CD4-positive, CD25-positive, alpha-beta regulatory T cell (primary cell): ENCODE results near the gene MYH9. TPM values are rescaled to one million over a fixed set of nuclear protein-coding genes. Genes with fewer than 3 reads are reported as not detected.

Experiments
- ATAC-seq, 2 donors: fragments of 150-1000 bp; cut with Tn5 transposase; one replicate each; pipeline ENCODE4 v1.10.0; 2021; ENCODE audit warnings: low read depth in 2 of 2, moderate number of reproducible peaks in 2 of 2, moderate library complexity in 1 of 2
- DNase-seq, 3 donors: peaks; one replicate each; pipeline versions ENCODE4 v3.0.0 to v3.0.0-alpha.2; 2012 to 2022; ENCODE audit warnings: mixed read lengths in 1 of 3
- H3K27ac ChIP-seq: one replicate; pipeline ENCODE4 v1.7.0; 2013; ENCODE audit warnings: mild to moderate bottlenecking, low read length; ENCODE audit not compliant: insufficient read depth, poor library complexity, severe bottlenecking
- H3K27me3 ChIP-seq: one replicate; pipeline ENCODE4 v1.7.0; 2013; ENCODE audit warnings: low read length; ENCODE audit not compliant: control insufficient read depth, insufficient read depth
- H3K36me3 ChIP-seq: one replicate; pipeline ENCODE4 v1.7.0; 2013; ENCODE audit warnings: mild to moderate bottlenecking, low read length, moderate library complexity; ENCODE audit not compliant: control insufficient read depth, insufficient read depth
- H3K4me1 ChIP-seq: 2 replicates; pipeline ENCODE4 v1.7.0; 2013; ENCODE audit warnings: mild to moderate bottlenecking, low read length; ENCODE audit not compliant: insufficient read depth, control insufficient read depth, poor library complexity, severe bottlenecking
- H3K4me3 ChIP-seq: one replicate; pipeline ENCODE4 v1.7.0; 2013; ENCODE audit warnings: low read depth, mild to moderate bottlenecking, low read length, moderate library complexity
- H3K9me3 ChIP-seq, 2 experiments: 1 replicate in 1 of 2; 2 replicates in 1 of 2; pipeline ENCODE4 v1.7.0; 2013; ENCODE audit warnings: low read length in 2 of 2, mild to moderate bottlenecking in 1 of 2, moderate library complexity in 1 of 2; ENCODE audit not compliant: control insufficient read depth in 2 of 2
- H3K27ac Mint-ChIP-seq, 3 donors: one replicate each; pipeline ENCODE4 v1.8.0; 2020 to 2022; ENCODE audit warnings: mild to moderate bottlenecking in 3 of 3, mixed read lengths in 3 of 3, moderate library complexity in 2 of 3
- H3K27me3 Mint-ChIP-seq: one replicate; pipeline ENCODE4 v1.8.0; 2022; ENCODE audit warnings: mild to moderate bottlenecking, mixed read lengths
- H3K36me3 Mint-ChIP-seq: one replicate; pipeline ENCODE4 v1.8.0; 2020; ENCODE audit warnings: mixed read lengths
- H3K4me1 Mint-ChIP-seq, 4 donors: one replicate each; pipeline ENCODE4 v1.8.0; 2020 to 2022; ENCODE audit warnings: mixed read lengths in 4 of 4, mild to moderate bottlenecking in 1 of 4
- H3K4me3 Mint-ChIP-seq, 4 donors: one replicate each; pipeline ENCODE4 v1.8.0; 2020 to 2022; ENCODE audit warnings: mild to moderate bottlenecking in 4 of 4, mixed read lengths in 4 of 4, moderate library complexity in 3 of 4
- H3K9me3 Mint-ChIP-seq, 7 donors: one replicate each; pipeline ENCODE4 v1.8.0; 2020 to 2022; ENCODE audit warnings: mixed read lengths in 7 of 7, mild to moderate bottlenecking in 3 of 7, moderate library complexity in 2 of 7
- polyA plus RNA-seq, 4 donors: library from polyadenylated mRNA; unstranded; fragments of 300-500 nt; fragmentation: Illumina TruSeq; gene quantifications; one replicate each; pipeline ENCODE4 v1.2.3, GENCODE V29; 2021
- total RNA-seq: library from RNA; stranded (reverse); gene quantifications from one replicate; pipeline ENCODE4 v1.2.3, GENCODE V29; 2022

MYH9 gene
- total and polyA plus RNA-seq, 5 donors from 2014 or later = 80.0 to 1,341 (median 98.1) TPM

DNA sequence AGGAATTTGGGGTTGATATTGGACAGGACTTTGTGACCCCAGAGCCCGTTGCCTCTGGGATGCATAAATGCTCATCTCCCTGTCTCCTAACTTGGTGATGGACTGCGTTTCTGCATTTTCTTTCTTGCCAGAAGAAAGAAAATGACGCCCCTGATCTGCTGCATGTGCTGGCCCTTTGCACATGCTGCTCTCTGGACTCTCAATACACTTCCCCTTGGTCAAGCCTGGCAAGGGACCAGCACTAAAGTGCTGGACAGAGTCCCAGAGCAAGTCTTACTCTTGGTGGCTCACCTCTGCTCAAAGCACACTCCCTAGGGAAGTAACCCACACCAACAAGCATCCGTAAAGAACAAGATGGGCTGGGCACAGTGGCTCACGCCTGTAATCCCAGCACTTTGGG is 40.7 kb downstream of the MYH9 start:
- no peak overlapping the region for H3K4me3 Mint-ChIP-seq
- H3K27me3 ChIP-seq = no peaks in the 10 kb centered on the region
- peaks cover 60% of the 10 kb centered on the region for H3K36me3 ChIP-seq
- peaks cover 28% of the 10 kb centered on the region for H3K36me3 Mint-ChIP-seq
- peaks cover 14 to 90% (median 62%) of the 10 kb centered on the region in 4 donors for H3K4me1 Mint-ChIP-seq
- no peak for ATAC-seq
- DNase-seq = no peak
- peak overlapping the region; percentile 43 to 80 (median 75) for H3K27ac Mint-ChIP-seq
- H3K9me3 ChIP-seq = no peaks in the 10 kb centered on the region
- H3K9me3 Mint-ChIP-seq = no peaks in the 10 kb centered on the region
- H3K27ac ChIP-seq = peak overlapping the region; percentile 63
- no peaks in the 10 kb centered on the region for H3K27me3 Mint-ChIP-seq
- H3K4me1 ChIP-seq = peaks cover 87% of the 10 kb centered on the region
- H3K4me3 ChIP-seq = no peak overlapping the region

GRCh38 chr22:36344106-36344827 is 43.5 kb downstream of the MYH9 start:
- ATAC-seq = peak; percentile 19 to 21
- peak overlapping the region in 3 of 4 donors; percentile 30 to 76 (median 69) for H3K4me3 Mint-ChIP-seq
- peak overlapping the region; percentile 90 to 92 (median 91) for H3K27ac Mint-ChIP-seq
- H3K27me3 Mint-ChIP-seq = no peaks in the 10 kb centered on the region
- H3K27me3 ChIP-seq = no peaks in the 10 kb centered on the region
- peaks cover 48% of the 10 kb centered on the region for H3K36me3 Mint-ChIP-seq
- DNase-seq = no peak
- H3K36me3 ChIP-seq = peaks cover 88% of the 10 kb centered on the region
- peaks cover 74% of the 10 kb centered on the region for H3K4me1 ChIP-seq
- peaks cover 20 to 89% (median 64%) of the 10 kb centered on the region in 4 donors for H3K4me1 Mint-ChIP-seq
- no peaks in the 10 kb centered on the region for H3K9me3 ChIP-seq
- no peaks in the 10 kb centered on the region for H3K9me3 Mint-ChIP-seq
- peak overlapping the region; percentile 57 for H3K27ac ChIP-seq
- no peak overlapping the region for H3K4me3 ChIP-seq

DNA sequence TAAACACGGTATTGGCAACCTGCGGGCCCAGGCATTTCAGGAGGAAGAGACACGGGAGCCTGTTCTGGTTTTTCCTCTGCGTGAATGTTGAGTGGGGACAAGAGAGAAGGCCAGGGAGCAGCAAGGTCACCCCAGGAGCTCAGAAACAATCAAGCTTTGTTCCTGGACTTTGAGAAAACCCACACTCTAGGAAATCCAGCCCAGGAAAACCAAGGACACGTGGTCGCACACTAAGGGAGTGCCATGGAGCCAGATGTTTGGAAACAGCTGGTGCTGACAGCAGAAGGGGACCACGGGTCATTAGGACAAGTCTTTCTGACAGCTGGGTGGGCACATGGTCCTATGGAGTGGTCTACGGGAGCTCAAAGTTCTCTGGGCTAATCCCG is 44.1 kb downstream of the MYH9 start:
- ATAC-seq (no peak), DNase-seq (no peak)
- Mint-ChIP-seq H3K9me3 (no peaks in the 10 kb centered on the region), H3K36me3 (peaks cover 47% of the 10 kb centered on the region), H3K27me3 (no peaks in the 10 kb centered on the region), H3K27ac (peak overlapping the region; percentile 90 to 92 (median 91)), H3K4me3 (peak overlapping the region in 1 of 4 donors; percentile 29), H3K4me1 (peaks cover 21 to 89% (median 65%) of the 10 kb centered on the region in 4 donors)
- Histone ChIP-seq H3K27ac (peak overlapping the region; percentile 57), H3K9me3 (no peaks in the 10 kb centered on the region), H3K36me3 (peaks cover 88% of the 10 kb centered on the region), H3K4me3 (no peak overlapping the region), H3K4me1 (peaks cover 74% of the 10 kb centered on the region), H3K27me3 (no peaks in the 10 kb centered on the region)

DNA sequence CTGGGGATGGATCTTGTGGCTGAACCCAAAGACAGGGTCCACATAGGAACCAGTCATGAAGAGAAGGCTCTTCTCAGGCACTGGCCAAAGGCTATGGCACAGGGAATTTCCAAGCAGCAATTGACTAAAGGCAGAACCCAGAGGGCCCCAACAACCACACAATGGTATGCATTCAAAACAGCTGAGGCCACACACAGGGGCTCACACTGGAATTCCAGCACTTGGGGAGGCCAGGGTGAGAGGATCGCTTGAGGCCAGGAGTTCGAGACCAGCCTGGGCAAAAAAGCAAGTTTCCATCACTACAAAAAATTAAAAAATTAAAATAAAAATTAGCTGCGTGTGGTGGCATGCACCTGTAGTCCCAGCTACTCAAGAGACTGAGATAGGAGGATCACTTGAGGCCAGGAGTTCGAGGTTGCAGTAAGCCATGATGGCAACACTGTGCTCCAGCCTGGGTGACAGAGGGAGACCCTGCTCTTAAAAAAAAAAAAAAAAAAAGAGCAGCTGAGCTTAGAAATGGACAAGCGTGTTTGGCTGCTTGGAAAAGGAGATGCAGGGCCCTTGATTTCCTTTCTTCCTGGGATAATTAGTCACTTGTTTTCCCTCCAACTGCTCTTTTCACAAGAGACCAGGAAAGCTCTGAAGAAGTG is 44.6 kb downstream of the MYH9 start:
- Histone ChIP-seq H3K9me3 (no peaks in the 10 kb centered on the region), H3K27ac (peak overlapping the region; percentile 60), H3K4me3 (no peak overlapping the region), H3K4me1 (peaks cover 75% of the 10 kb centered on the region), H3K27me3 (no peaks in the 10 kb centered on the region), H3K36me3 (peaks cover 85% of the 10 kb centered on the region)
- no peaks in the 10 kb centered on the region for H3K9me3 Mint-ChIP-seq
- peak overlapping the region; percentile 85 to 92 (median 92) for H3K27ac Mint-ChIP-seq
- ATAC-seq (no peak), DNase-seq (no peak)
- H3K4me3 Mint-ChIP-seq = peak overlapping the region in 1 of 4 donors; percentile 35
- H3K4me1 Mint-ChIP-seq = peaks cover 21 to 92% (median 65%) of the 10 kb centered on the region in 4 donors
- H3K27me3 Mint-ChIP-seq = no peaks in the 10 kb centered on the region
- H3K36me3 Mint-ChIP-seq = peaks cover 46% of the 10 kb centered on the region

DNA sequence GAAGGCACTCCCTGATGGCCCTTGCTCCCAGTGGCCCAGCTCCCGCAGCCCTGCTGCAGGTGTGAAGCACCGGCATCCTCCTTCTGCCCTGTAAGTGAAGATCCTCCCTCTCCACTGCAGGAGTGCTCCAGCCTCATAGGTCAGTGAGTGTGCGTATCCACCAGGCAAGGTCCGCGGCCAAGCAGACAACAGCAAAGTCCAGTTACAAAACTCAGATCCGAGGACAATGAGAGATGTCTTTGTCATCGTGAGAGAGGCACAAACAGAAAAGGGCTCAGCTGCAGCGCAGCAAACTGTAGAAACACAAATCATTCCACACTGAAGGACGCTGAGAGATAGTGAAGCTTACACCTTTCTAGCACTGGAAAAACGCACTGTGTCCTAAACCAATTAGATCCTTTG is 46.1 kb downstream of the MYH9 start:
- H3K27me3 ChIP-seq = no peaks in the 10 kb centered on the region
- no peak overlapping the region for H3K4me3 ChIP-seq
- Mint-ChIP-seq H3K4me1 (peaks cover 31 to 95% (median 68%) of the 10 kb centered on the region in 4 donors), H3K9me3 (no peaks in the 10 kb centered on the region), H3K4me3 (no peak overlapping the region), H3K36me3 (peaks cover 52% of the 10 kb centered on the region), H3K27me3 (no peaks in the 10 kb centered on the region), H3K27ac (peak overlapping the region; percentile 6 to 92 (median 89))
- peaks cover 81% of the 10 kb centered on the region for H3K4me1 ChIP-seq
- ATAC-seq (no peak), DNase-seq (no peak)
- peak overlapping the region; percentile 60 for H3K27ac ChIP-seq
- no peaks in the 10 kb centered on the region for H3K9me3 ChIP-seq
- peaks cover 91% of the 10 kb centered on the region for H3K36me3 ChIP-seq

DNA sequence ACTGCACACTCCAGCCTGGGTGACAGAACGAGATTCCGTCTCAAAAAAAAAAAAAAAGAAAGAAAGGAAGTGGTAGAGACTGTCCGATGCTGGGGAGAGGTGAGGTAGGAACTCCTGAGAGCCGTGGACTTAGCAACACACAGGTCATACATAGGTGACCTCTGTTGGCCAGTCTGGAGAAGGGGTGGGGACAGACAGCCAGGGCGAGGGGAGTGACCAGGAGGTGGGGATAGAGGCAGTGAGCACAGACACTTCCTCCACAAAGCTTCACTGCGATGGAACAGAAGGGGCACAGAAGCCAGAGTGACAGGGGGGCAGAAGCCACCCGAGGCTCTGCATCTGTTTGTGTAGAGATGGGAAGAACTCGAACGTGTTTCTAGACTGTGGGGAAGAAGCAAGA is 47.1 kb downstream of the MYH9 start:
- ATAC-seq = no peak
- H3K4me1 Mint-ChIP-seq = peaks cover 31 to 96% (median 73%) of the 10 kb centered on the region in 4 donors
- peaks cover 94% of the 10 kb centered on the region for H3K36me3 ChIP-seq
- no peaks in the 10 kb centered on the region for H3K27me3 Mint-ChIP-seq
- peak overlapping the region; percentile 61 to 69 (median 65) for H3K4me3 Mint-ChIP-seq
- no peak overlapping the region for H3K4me3 ChIP-seq
- no peak for DNase-seq
- no peaks in the 10 kb centered on the region for H3K27me3 ChIP-seq
- H3K9me3 Mint-ChIP-seq = no peaks in the 10 kb centered on the region
- H3K27ac Mint-ChIP-seq = peak overlapping the region; percentile 80 to 92 (median 87)
- H3K9me3 ChIP-seq = no peaks in the 10 kb centered on the region
- peaks cover 56% of the 10 kb centered on the region for H3K36me3 Mint-ChIP-seq
- peaks cover 81% of the 10 kb centered on the region for H3K4me1 ChIP-seq
- H3K27ac ChIP-seq = peak overlapping the region; percentile 60

DNA sequence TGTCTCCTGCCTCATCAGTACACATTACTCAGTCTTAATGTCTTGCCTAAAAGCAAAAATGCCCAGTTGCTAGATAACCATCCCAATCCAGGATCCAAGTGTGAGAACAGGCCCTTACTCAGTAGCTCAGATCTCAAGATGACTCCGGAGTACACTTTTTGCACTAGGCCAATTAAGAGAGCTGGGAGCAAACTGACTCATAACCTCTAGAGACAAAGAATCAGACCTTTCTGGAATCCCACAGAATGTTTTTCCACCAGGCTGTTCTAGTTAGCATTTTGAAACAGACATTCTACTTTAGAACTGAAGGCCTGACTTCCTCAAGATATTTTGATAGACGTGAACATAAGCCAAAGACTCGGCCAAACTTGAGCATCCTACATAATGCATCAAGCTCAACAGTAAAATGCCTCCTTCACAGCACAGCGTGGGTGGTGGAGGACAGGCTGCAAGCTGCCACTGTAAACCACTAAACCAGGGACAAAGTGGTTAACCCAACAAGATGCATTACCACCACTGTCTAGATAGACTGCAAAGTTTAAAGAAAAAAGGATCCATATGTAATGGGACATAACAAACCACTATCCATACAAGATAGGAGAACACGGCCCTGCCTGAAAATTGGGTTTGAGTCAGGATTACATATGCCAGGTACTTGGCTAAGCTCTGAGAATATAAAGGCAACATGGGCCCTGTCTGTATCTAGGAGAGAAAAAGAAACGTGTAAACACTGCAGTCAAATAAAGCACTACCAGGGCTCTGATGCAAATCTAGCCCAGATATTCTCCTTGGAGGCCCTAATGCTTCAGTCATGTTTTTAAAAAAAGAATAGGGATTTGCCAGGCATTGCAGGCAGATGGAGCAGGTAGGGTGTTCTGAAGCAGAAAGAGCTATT is 48.3 kb downstream of the MYH9 start:
- no peak for ATAC-seq
- H3K27ac Mint-ChIP-seq = peak overlapping the region; percentile 89 to 95 (median 92)
- H3K27me3 ChIP-seq = no peaks in the 10 kb centered on the region

More for the DNA sequence above, 48.3 kb downstream of the MYH9 start:
- Histone ChIP-seq H3K9me3 (no peaks in the 10 kb centered on the region), H3K27ac (peak overlapping the region; percentile 93), H3K4me1 (peaks cover 81% of the 10 kb centered on the region), H3K4me3 (peak overlapping the region; percentile 16), H3K36me3 (peaks cover 92% of the 10 kb centered on the region)
- H3K36me3 Mint-ChIP-seq = peaks cover 64% of the 10 kb centered on the region
- peak overlapping the region; percentile 39 to 80 (median 54) for H3K4me3 Mint-ChIP-seq
- no peaks in the 10 kb centered on the region for H3K9me3 Mint-ChIP-seq
- H3K27me3 Mint-ChIP-seq = no peaks in the 10 kb centered on the region
- H3K4me1 Mint-ChIP-seq = peaks cover 39 to 96% (median 78%) of the 10 kb centered on the region in 4 donors
- no peak for DNase-seq
